OCI-LY3 (cell line): ENCODE results near the gene LHX4.

Source experiments
- H2AFZ ChIP-seq: fragments of 200-600, 300-600 bp; shearing (Covaris generic); 2 replicates; pipeline ENCODE4 v1.6.0; 2014; ENCODE audit warnings: antibody characterized with exemption, low read depth, low read length
- H3K27ac ChIP-seq: fragments of 200-600, 300-600 bp; sonication (generic); 2 replicates; pipeline ENCODE4 v1.5.1; 2014; ENCODE audit warnings: mild to moderate bottlenecking, low read length, moderate library complexity, mixed read lengths
- H3K27me3 ChIP-seq: fragments of 200-600, 300-600 bp; sonication (generic); 2 replicates; pipeline ENCODE4 v1.6.1; 2014; ENCODE audit warnings: low read depth, low read length, mixed read lengths
- H3K36me3 ChIP-seq: fragments of 200-600, 300-600 bp; sonication (generic); replicated peaks from 2 replicates; pipeline ENCODE3; 2014; ENCODE audit warnings: low read depth, low read length, mixed read lengths
- H3K4me1 ChIP-seq: fragments of 300-600, 200-600 bp; sonication (generic); 2 replicates; pipeline ENCODE4 v1.6.1; 2014; ENCODE audit warnings: low read length, mixed read lengths
- H3K4me2 ChIP-seq: fragments of 200-600, 300-600 bp; sonication (generic); 2 replicates; pipeline ENCODE4 v1.6.1; 2014; ENCODE audit warnings: low read length, mixed read lengths
- H3K4me3 ChIP-seq: fragments of 300-600, 200-600 bp; sonication (generic); 2 replicates; pipeline ENCODE4 v1.5.1; 2014; ENCODE audit warnings: antibody characterized with exemption, mild to moderate bottlenecking, low read length, moderate library complexity
- H3K79me2 ChIP-seq: fragments of 300-600, 200-600 bp; shearing (Covaris generic); 2 replicates; pipeline ENCODE4 v1.6.1; 2014; ENCODE audit warnings: mild to moderate bottlenecking, low read length, mixed read lengths
- H3K9ac ChIP-seq: fragments of 300-600, 200-600 bp; shearing (Covaris generic); 2 replicates; pipeline ENCODE4 v1.6.0; 2014; ENCODE audit warnings: mild to moderate bottlenecking, low read length, moderate library complexity
- H3K9me3 ChIP-seq: fragments of 200-600, 300-600 bp; shearing (Covaris generic); 2 replicates; pipeline ENCODE4 v1.6.1; 2014; ENCODE audit warnings: low read length, mixed read lengths; ENCODE audit not compliant: insufficient read depth
- H4K20me1 ChIP-seq: fragments of 200-600, 300-600 bp; sonication (generic); 2 replicates; pipeline ENCODE4 v1.6.1; 2016; ENCODE audit warnings: low read length, mixed read lengths; ENCODE audit not compliant: insufficient read depth
- EZH2phosphoT487 ChIP-seq: fragments of 200-600 bp; shearing (Covaris generic); IDR thresholded peaks from 2 replicates; pipeline ENCODE4 v1.6.1; 2018; ENCODE audit warnings: antibody characterized with exemption, mixed run types, low read depth
- TF ChIP-seq, protein P1 (sequence below): fragments of 200-600, 300-600 bp; sonication (generic); IDR thresholded peaks from 2 replicates; pipeline ENCODE4 v1.5.1; 2014; ENCODE audit warnings: antibody characterized with exemption, low read length, low read depth

LHX4 gene

GRCh38 chr1:180208264-180208663 lies 21.8 kb upstream of the LHX4 start:
- no peak for TF ChIP-seq EZH2phosphoT487
- TF ChIP-seq, protein P1, sequence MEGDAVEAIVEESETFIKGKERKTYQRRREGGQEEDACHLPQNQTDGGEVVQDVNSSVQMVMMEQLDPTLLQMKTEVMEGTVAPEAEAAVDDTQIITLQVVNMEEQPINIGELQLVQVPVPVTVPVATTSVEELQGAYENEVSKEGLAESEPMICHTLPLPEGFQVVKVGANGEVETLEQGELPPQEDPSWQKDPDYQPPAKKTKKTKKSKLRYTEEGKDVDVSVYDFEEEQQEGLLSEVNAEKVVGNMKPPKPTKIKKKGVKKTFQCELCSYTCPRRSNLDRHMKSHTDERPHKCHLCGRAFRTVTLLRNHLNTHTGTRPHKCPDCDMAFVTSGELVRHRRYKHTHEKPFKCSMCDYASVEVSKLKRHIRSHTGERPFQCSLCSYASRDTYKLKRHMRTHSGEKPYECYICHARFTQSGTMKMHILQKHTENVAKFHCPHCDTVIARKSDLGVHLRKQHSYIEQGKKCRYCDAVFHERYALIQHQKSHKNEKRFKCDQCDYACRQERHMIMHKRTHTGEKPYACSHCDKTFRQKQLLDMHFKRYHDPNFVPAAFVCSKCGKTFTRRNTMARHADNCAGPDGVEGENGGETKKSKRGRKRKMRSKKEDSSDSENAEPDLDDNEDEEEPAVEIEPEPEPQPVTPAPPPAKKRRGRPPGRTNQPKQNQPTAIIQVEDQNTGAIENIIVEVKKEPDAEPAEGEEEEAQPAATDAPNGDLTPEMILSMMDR: no peak
- Histone ChIP-seq H3K27ac (no peak overlapping the region), H2AFZ (no peak overlapping the region), H3K9me3 (no peaks in the 10 kb centered on the region), H3K9ac (no peak overlapping the region), H3K36me3 (no peaks in the 10 kb centered on the region), H4K20me1 (no peaks in the 10 kb centered on the region), H3K79me2 (no peaks in the 10 kb centered on the region), H3K4me1 (peaks cover 3% of the 10 kb centered on the region; the same call in 1 of the 2 replicates), H3K4me3 (no peak overlapping the region), H3K27me3 (no peaks in the 10 kb centered on the region), H3K4me2 (no peak overlapping the region)

DNA sequence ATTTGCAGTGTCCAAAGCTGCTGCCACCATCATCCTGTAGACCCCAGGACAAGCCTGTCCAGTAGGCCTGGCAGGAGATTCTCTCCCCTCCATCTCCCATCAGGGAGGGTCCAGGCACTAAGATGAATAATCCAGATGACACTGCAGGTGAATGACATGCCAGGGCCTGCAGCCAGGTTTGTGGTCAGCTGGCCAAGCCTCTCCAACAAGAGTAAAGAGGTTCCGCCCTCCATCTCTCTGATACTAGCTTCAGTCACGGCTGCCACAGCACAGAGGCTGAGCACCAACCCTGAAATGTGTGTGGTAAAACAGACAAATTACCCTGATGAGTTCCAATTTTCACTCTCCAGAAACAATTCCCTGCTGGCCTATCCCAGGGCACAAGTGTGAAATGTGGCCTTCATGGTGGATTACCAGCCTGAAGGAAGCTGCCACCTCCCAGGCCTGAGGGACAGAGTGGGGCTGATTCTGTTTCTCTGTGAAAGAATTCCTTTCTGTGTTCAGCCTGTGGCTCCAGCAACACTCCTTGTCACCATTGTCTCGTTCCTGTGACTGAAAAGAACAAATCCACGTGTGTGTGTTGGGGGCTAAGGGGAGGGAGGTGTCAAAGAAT lies 19.9 kb upstream of the LHX4 start:
- Histone ChIP-seq H2AFZ (no peak overlapping the region), H3K79me2 (no peaks in the 10 kb centered on the region), H3K4me3 (no peak overlapping the region), H3K9ac (no peak overlapping the region), H3K9me3 (no peaks in the 10 kb centered on the region), H3K4me2 (no peak overlapping the region), H3K36me3 (no peaks in the 10 kb centered on the region), H3K27me3 (no peaks in the 10 kb centered on the region), H4K20me1 (no peaks in the 10 kb centered on the region), H3K4me1 (peaks cover 8% of the 10 kb centered on the region), H3K27ac (no peak overlapping the region)
- TF ChIP-seq, protein P1: no peak
- TF ChIP-seq EZH2phosphoT487: no peak

- TF ChIP-seq EZH2phosphoT487: no peak
- TF ChIP-seq, protein P1: no peak
- no peak overlapping the region for H3K4me3 ChIP-seq
- no peaks in the 10 kb centered on the region for H3K79me2 ChIP-seq
- no peaks in the 10 kb centered on the region for H4K20me1 ChIP-seq
- H3K27me3 ChIP-seq: no peaks in the 10 kb centered on the region
- H3K27ac ChIP-seq: no peak overlapping the region
- no peak overlapping the region for H3K9ac ChIP-seq
- no peak overlapping the region for H3K4me2 ChIP-seq
- H3K4me1 ChIP-seq: peaks cover 8% of the 10 kb centered on the region
- H3K9me3 ChIP-seq: no peaks in the 10 kb centered on the region
- peak overlapping the region; percentile 33; the same call in 1 of the 2 replicates for H2AFZ ChIP-seq
- H3K36me3 ChIP-seq: no peaks in the 10 kb centered on the region
Observed at GRCh38 chr1:180211156-180211859, 18.8 kb upstream of the LHX4 start.

- Histone ChIP-seq H4K20me1 (no peaks in the 10 kb centered on the region), H3K9ac (no peak overlapping the region), H3K9me3 (no peaks in the 10 kb centered on the region), H3K27ac (no peak overlapping the region), H3K4me2 (no peak overlapping the region), H3K36me3 (no peaks in the 10 kb centered on the region), H3K4me1 (peaks cover 8% of the 10 kb centered on the region), H2AFZ (peak overlapping the region; percentile 33; the same call in 1 of the 2 replicates), H3K4me3 (no peak overlapping the region), H3K79me2 (no peaks in the 10 kb centered on the region), H3K27me3 (no peaks in the 10 kb centered on the region)
- no peak for TF ChIP-seq EZH2phosphoT487
- TF ChIP-seq, protein P1: no peak
Observed at GRCh38 chr1:180211860-180212229, 18.2 kb upstream of the LHX4 start.
